BJ (cell line): ENCODE results near the gene PPP1R9B. TPM values are rescaled to one million over a fixed set of nuclear protein-coding genes. Genes with fewer than 3 reads are reported as not detected.
A peak's percentile ranks its signal among the peaks of the same experiment; 100 is the strongest.

Source experiments
- CTCF ChIA-PET: fragments of 350-600 bp; formaldehyde crosslinking; extraction: SDS; loops from one replicate; lab custom pipeline; 2021; ENCODE audit warnings: antibody characterized with exemption, inconsistent platforms; lab: Yijun Ruan, JAX
- POLR2A ChIA-PET: fragments of 300-600 bp; sonication (Branson Sonifier 250); formaldehyde crosslinking; extraction: SDS; loops from one replicate; lab custom pipeline; 2021; ENCODE audit warnings: antibody characterized with exemption; lab: Charles Lee
- DNase-seq: peaks from one replicate; pipeline ENCODE4 v3.0.0-alpha.2; 2011; ENCODE audit warnings: low read depth
- H3K27me3 ChIP-seq: 2 replicates; pipeline ENCODE4 v1.6.0; 2011; ENCODE audit warnings: low read length; ENCODE audit not compliant: control insufficient read depth, insufficient read depth
- H3K36me3 ChIP-seq: 2 replicates; pipeline ENCODE4 v1.5.1; 2011; ENCODE audit warnings: low read length; ENCODE audit not compliant: control insufficient read depth, insufficient read depth
- H3K4me3 ChIP-seq: 2 replicates; pipeline ENCODE4 v1.5.1; 2011; ENCODE audit warnings: low read depth, mild to moderate bottlenecking, control low read depth, low read length
- CTCF ChIP-seq: IDR thresholded peaks from 2 replicates; pipeline ENCODE4 v1.5.1; 2011; ENCODE audit warnings: low read depth, mild to moderate bottlenecking, control low read depth, inconsistent platforms, low read length, moderate library complexity; ENCODE audit not compliant: insufficient read depth
- polyA plus RNA-seq: library from polyadenylated mRNA; depleted of rRNA; stranded (reverse); fragments of >200 nt; gene quantifications from 2 replicates; pipeline ENCODE4 v1.2.3, GENCODE V29; 2011

Gene PPP1R9B
- polyA plus RNA-seq, 1 experiment: 17.2 TPM

DNA sequence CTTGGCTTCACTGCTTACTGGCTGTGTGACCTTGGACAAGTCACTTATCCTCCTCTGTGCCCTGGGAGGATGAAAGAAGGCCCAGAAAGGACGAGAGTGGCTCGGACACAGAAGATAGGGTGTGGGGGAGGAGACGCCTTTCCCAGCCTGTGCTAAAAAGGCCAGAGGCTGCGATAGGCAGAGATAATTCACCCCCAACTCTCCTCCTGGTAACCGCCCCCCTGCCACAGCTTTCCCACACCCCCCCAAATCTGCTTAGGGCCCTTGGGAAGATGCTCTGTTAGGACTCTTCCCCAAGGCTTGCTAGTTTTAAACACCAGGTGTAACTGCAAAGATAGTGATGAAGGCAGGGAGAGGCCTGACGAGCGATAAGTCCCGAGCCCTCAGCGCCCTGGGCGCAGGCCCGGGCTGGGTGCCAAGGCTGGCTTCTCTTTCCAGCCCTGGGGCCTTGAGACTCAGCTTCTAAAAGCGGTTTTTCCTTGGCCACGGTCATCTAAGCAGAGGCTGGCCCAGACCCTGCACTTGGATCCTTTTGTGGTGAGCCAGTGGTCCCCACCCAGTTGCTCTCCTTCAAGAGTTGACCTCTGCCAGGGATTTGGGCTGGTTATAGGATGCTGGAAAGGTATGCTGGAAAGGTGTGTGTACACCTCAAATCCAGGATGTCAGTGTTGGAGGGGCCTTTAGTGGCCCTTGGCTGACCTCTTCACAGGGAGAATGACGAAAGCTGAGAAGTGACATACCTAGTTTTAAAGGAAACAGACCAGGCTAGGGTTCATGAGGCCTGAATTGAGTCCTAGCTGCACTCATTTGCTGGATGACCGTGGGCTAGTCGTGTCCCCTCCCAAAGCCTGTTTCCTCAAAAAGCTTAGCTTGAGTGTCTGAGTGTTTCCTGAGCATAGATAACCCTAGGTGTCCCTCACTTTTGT, 3.4 kb upstream of the PPP1R9B start:
- TF ChIP-seq CTCF: no peak
- ChIA-PET POLR2A (no interaction called here), CTCF (interaction anchor here (0.6 to 1.4 kb wide), 6 partner anchors 10 to 144 kb away, joined by 3 to 4 read pairs (median 3); no protein-coding TSS in a partner anchor)
- no peak overlapping the region for H3K4me3 ChIP-seq
- H3K27me3 ChIP-seq: no peaks in the 10 kb centered on the region
- no peaks in the 10 kb centered on the region for H3K36me3 ChIP-seq
- no peak for DNase-seq

DNA sequence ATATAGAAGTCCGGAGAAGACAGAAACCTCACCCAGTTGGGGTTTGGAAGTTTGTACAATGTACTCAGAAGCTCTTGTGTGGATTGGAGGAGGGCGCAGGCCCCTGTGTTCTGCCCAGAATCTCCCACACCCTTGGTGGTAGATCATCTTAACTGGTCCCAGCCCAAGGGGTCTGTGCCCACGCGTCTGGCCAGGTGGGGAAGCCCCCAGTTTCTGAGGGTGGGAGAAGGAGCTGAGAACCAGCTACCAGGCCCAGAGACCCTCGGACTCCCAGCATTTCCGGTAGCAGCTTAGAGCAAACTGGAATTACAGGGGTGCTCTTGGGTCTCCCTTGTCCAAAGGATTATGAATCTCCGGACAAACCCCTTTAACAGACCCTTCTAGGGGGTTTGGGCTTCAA, 2.3 kb upstream of the PPP1R9B start:
- Histone ChIP-seq H3K27me3 (no peaks in the 10 kb centered on the region), H3K36me3 (no peaks in the 10 kb centered on the region), H3K4me3 (peak overlapping the region; percentile 67; the same call in 1 of the 2 replicates)
- POLR2A ChIA-PET: no interaction called here
- CTCF ChIA-PET: interaction anchor here (0.8 to 3.8 kb wide), 13 partner anchors 9 to 153 kb away, joined by 3 to 30 read pairs (median 5); partner anchors contain the start of gene SGCA
- no peak for DNase-seq
- TF ChIP-seq CTCF: no peak

- H3K4me3 ChIP-seq: peak overlapping the region; percentile 67
- H3K27me3 ChIP-seq: no peaks in the 10 kb centered on the region
- DNase-seq: peak; percentile 44
- no peak for TF ChIP-seq CTCF
- H3K36me3 ChIP-seq: no peaks in the 10 kb centered on the region
- CTCF ChIA-PET: interaction anchor here (0.6 to 3.8 kb wide), 19 partner anchors 9 to 210 kb away, joined by 3 to 30 read pairs (median 4); partner anchors contain the start of genes SGCA and TMEM92
- POLR2A ChIA-PET: interaction anchor here (0.6 to 1.7 kb wide), 4 partner anchors 22 to 490 kb away, joined by 4 to 8 read pairs (median 6); partner anchors contain the start of genes COL1A1 and SAMD14
Observed at GRCh38 chr17:50151937-50152547, 1.6 kb upstream of the PPP1R9B start.

GRCh38 chr17:50151041-50151936, 812 bp upstream of the PPP1R9B start:
- peak overlapping the region; percentile 67 for H3K4me3 ChIP-seq
- DNase-seq: no peak
- TF ChIP-seq CTCF: peak; percentile 75

More at GRCh38 chr17:50151041-50151936, 812 bp upstream of the PPP1R9B start:
- Histone ChIP-seq H3K27me3 (no peaks in the 10 kb centered on the region), H3K36me3 (no peaks in the 10 kb centered on the region)
- ChIA-PET CTCF (interaction anchor here (0.6 to 3.8 kb wide), 23 partner anchors 10 to 211 kb away, joined by 3 to 30 read pairs (median 4); partner anchors contain the start of genes SGCA and TMEM92), POLR2A (interaction anchor here (0.5 to 1.7 kb wide), 5 partner anchors 22 to 489 kb away, joined by 4 to 8 read pairs (median 5); partner anchors contain the start of genes COL1A1 and SAMD14)
